NCI-H226 (cell line): Measurements from ENCODE around the gene DIDO1.
A peak's percentile ranks its signal among the peaks of the same experiment; 100 is the strongest.

ENCODE experiments used
- DNase-seq: peaks from one replicate; pipeline ENCODE4 v3.0.0-alpha.2; 2015

The DIDO1 gene

GRCh38 chr20:62949962-62950361 is 23.7 kb upstream of the DIDO1 start:
- no peak for DNase-seq

GRCh38 chr20:62949153-62949821 is 23.0 kb upstream of the DIDO1 start:
- no peak for DNase-seq

GRCh38 chr20:62947532-62948300 is 21.4 kb upstream of the DIDO1 start:
- DNase-seq = no peak

- no peak for DNase-seq
Measured at GRCh38 chr20:62946918-62947317, 20.6 kb upstream of the DIDO1 start.

GRCh38 chr20:62945771-62946339 is 19.6 kb upstream of the DIDO1 start:
- no peak for DNase-seq

- DNase-seq = no peak
Measured at GRCh38 chr20:62944746-62945145, 18.4 kb upstream of the DIDO1 start.

GRCh38 chr20:62944184-62944583 is 17.9 kb upstream of the DIDO1 start:
- DNase-seq = no peak

- DNase-seq = no peak
Measured at GRCh38 chr20:62943396-62943795, 17.1 kb upstream of the DIDO1 start.

GRCh38 chr20:62942456-62942855 is 16.2 kb upstream of the DIDO1 start:
- no peak for DNase-seq

GRCh38 chr20:62941792-62942191 is 15.5 kb upstream of the DIDO1 start:
- no peak for DNase-seq

- no peak for DNase-seq
Measured at GRCh38 chr20:62940875-62941274, 14.6 kb upstream of the DIDO1 start.

GRCh38 chr20:62938105-62938888 is 12.0 kb upstream of the DIDO1 start, which contains the start of gene GID8:
GID8 (plus strand) TSS chr20:62938147; CDS start chr20:62941503, 3,356 bp downstream.
- DNase-seq = peak; percentile 19

- peak; percentile 87 for DNase-seq
Measured at GRCh38 chr20:62937268-62938104, 11.2 kb upstream of the DIDO1 start.

GRCh38 chr20:62935968-62936585 is 9.8 kb upstream of the DIDO1 start:
- DNase-seq = no peak

GRCh38 chr20:62935204-62935967 is 9.1 kb upstream of the DIDO1 start:
- DNase-seq = no peak

- no peak for DNase-seq
Measured at GRCh38 chr20:62933966-62934365, 7.7 kb upstream of the DIDO1 start.

- DNase-seq = no peak
Measured at GRCh38 chr20:62931464-62931863, 5.2 kb upstream of the DIDO1 start.

GRCh38 chr20:62929051-62929538 is 2.8 kb upstream of the DIDO1 start:
- DNase-seq = no peak

- no peak for DNase-seq
Measured at GRCh38 chr20:62928246-62928939, 2.1 kb upstream of the DIDO1 start.

GRCh38 chr20:62927128-62927705 is 912 bp upstream of the DIDO1 start:
- DNase-seq = no peak
